Heart left ventricle (tissue), 16 donors: ENCODE measurements around the gene NGFR. TPM values are rescaled to one million over a fixed set of nuclear protein-coding genes. Genes with fewer than 3 reads are reported as not detected.

Experiments used
- ATAC-seq, 4 donors: fragments of 200-7000 bp; cut with Tn5 transposase; one replicate each; pipeline ENCODE4 v1.9.1; 2020 to 2022; ENCODE audit warnings: moderate library complexity in 4 of 4, mild to moderate bottlenecking in 3 of 4, moderate number of reproducible peaks in 1 of 4
- DNase-seq, 5 donors: peaks; one replicate each; pipeline ENCODE4 v3.0.0-alpha.2; 2020
- H3K27ac ChIP-seq, 12 donors: fragments of 200-600 bp; sonication (generic) in 4 of 12; one replicate each; pipeline versions ENCODE4 v1.5.0 to v1.8.0; 2016 to 2022; ENCODE audit warnings: mild to moderate bottlenecking in 2 of 12
- H3K27me3 ChIP-seq, 9 donors: fragments of 200-600 bp; sonication (generic) in 2 of 9; one replicate each; pipeline versions ENCODE4 v1.5.1 to v1.8.0; 2016 to 2022; ENCODE audit warnings: mild to moderate bottlenecking in 3 of 9
- H3K36me3 ChIP-seq, 9 donors: fragments of 200-600 bp; sonication (generic) in 2 of 9; one replicate each; pipeline versions ENCODE4 v1.5.0 to v1.8.0; 2018 to 2022; ENCODE audit warnings: mild to moderate bottlenecking in 2 of 9
- H3K4me1 ChIP-seq, 12 donors: fragments of 200-600 bp; sonication (generic) in 4 of 12; one replicate each; pipeline versions ENCODE4 v1.5.0 to v1.8.0; 2016 to 2022; ENCODE audit warnings: mild to moderate bottlenecking in 3 of 12
- H3K4me3 ChIP-seq, 12 donors: fragments of 200-600 bp; sonication (generic) in 4 of 12; one replicate each; pipeline versions ENCODE4 v1.5.0 to v1.8.0; 2017 to 2022; ENCODE audit warnings: mild to moderate bottlenecking in 9 of 12, moderate library complexity in 4 of 12
- H3K9me3 ChIP-seq, 12 donors: fragments of 200-600 bp; sonication (generic) in 4 of 12; one replicate each; pipeline versions ENCODE4 v1.5.0 to v1.8.0; 2016 to 2022; ENCODE audit warnings: mild to moderate bottlenecking in 1 of 12
- POLR2A ChIP-seq, 2 donors: fragments of 450-650 bp; IDR thresholded peaks; one replicate each; pipeline ENCODE4 v1.6.1; 2017; ENCODE audit warnings: antibody characterized with exemption in 2 of 2, mild to moderate bottlenecking in 2 of 2, moderate library complexity in 2 of 2
- WGBS, 4 donors: extraction: QIAGEN DNeasy Blood & Tissue Kit in 2 of 4; methylation state at CpG; one replicate each; pipeline versions ENCODE4 v1.1.5 to v1.1.7; 2013 to 2018; 5-methylcytosine and 5-hydroxymethylcytosine counted together
- intact Hi-C, 10 donors: fragments of 100-400 bp; cut with DNase I; formaldehyde crosslinking; loops; one replicate each; pipeline versions ENCODE4 v1.11.1 to v1.14.2; 2022
- polyA plus RNA-seq, 2 donors: library from polyadenylated mRNA; stranded (reverse); fragments of 200-250 nt; gene quantifications; one replicate each; pipeline ENCODE4 v1.2.3, GENCODE V29; 2013
- total RNA-seq, 9 donors: library from RNA; depleted of rRNA in 2 of 9; stranded (reverse); fragments of >200 nt in 2 of 9; fragmentation: NEBNext Ultra II Directional in 3 of 9; extraction: Animal tissue kit (Norgen Biotek cat#: 25700) in 3 of 9; gene quantifications; one replicate each; pipeline versions ENCODE4 v1.1.0 to v1.2.4, GENCODE V29; 2016 to 2023
- TF ChIP-seq, protein P1 (sequence below), 12 donors: fragments of 200-600 bp; sonication (generic) in 4 of 12; IDR thresholded peaks; one replicate each; pipeline versions ENCODE4 v1.5.0 to v1.8.0; 2018 to 2022; ENCODE audit warnings: antibody characterized with exemption in 12 of 12, mild to moderate bottlenecking in 5 of 12
- donor health status: ischemic (EF 13 %, LVEDD 7.1; RV severe dilation, severe dysfunction).
- donor health status: healthy with polysubstance abuse.
- donor health status: DM: no; HTN: yes; CAD: no.
- donor health status: DM: no; HTN: no; CAD: no.
- donor health status: ischemic (EF 25% LVEDD 6.9; RV normal size, moderate dysfunction).
- donor health status: ischemic (EF 25% LVEDD 5.7; RV mildly dilated, moderate dysfunction).
- donor health status: healthy.
- donor health status: DM: yes; HTN: yes; CAD: no.
- donor health status: ischemic (EF 35%, LVEDD 5.7; RV mildly dilated, moderate dysfunction).
- donor health status: nonischemic (EF 11% LVEDD 7.7; RV severe dilation, severe dysfunction).
- donor health status: DM: yes; HTN: yes; CAD: no.
- donor health status: PGD.
- donor health status: ischemic (EF 29% LVEDD 5.4; RV normal size, mild dysfunction).
- donor health status: nonischemic (EF 23%, LVEDD 6.1; RV moderate dilation, normal function).

The NGFR gene
- total and polyA plus RNA-seq, 11 donors: 2.3 to 16.8 (median 6.2) TPM

GRCh38 chr17:49521471-49522356 is 26.6 kb downstream of the NGFR start:
- H3K4me3 ChIP-seq: no peak overlapping the region
- no peaks in the 10 kb centered on the region for H3K36me3 ChIP-seq
- DNase-seq: no peak
- H3K27me3 ChIP-seq: peaks cover 0 to 25% (median 0%) of the 10 kb centered on the region in 9 donors
- no peak for TF ChIP-seq POLR2A (IDR thresholded peaks at IDR 0.05)
- TF ChIP-seq, protein P1, sequence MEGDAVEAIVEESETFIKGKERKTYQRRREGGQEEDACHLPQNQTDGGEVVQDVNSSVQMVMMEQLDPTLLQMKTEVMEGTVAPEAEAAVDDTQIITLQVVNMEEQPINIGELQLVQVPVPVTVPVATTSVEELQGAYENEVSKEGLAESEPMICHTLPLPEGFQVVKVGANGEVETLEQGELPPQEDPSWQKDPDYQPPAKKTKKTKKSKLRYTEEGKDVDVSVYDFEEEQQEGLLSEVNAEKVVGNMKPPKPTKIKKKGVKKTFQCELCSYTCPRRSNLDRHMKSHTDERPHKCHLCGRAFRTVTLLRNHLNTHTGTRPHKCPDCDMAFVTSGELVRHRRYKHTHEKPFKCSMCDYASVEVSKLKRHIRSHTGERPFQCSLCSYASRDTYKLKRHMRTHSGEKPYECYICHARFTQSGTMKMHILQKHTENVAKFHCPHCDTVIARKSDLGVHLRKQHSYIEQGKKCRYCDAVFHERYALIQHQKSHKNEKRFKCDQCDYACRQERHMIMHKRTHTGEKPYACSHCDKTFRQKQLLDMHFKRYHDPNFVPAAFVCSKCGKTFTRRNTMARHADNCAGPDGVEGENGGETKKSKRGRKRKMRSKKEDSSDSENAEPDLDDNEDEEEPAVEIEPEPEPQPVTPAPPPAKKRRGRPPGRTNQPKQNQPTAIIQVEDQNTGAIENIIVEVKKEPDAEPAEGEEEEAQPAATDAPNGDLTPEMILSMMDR (IDR thresholded peaks at IDR 0.05): no peak
- 62 to 84% (median 74%) methylated on average over 15 of the region's 15 CpGs for WGBS, 4 donors
- ATAC-seq: peak in 1 of 4 donors; percentile 16
- peak overlapping the region in 2 of 12 donors; percentile 2 to 6 for H3K27ac ChIP-seq
- no peaks in the 10 kb centered on the region for H3K9me3 ChIP-seq
- intact Hi-C loops: no loop called here
- peaks cover 0 to 42% (median 5%) of the 10 kb centered on the region in 12 donors for H3K4me1 ChIP-seq

DNA sequence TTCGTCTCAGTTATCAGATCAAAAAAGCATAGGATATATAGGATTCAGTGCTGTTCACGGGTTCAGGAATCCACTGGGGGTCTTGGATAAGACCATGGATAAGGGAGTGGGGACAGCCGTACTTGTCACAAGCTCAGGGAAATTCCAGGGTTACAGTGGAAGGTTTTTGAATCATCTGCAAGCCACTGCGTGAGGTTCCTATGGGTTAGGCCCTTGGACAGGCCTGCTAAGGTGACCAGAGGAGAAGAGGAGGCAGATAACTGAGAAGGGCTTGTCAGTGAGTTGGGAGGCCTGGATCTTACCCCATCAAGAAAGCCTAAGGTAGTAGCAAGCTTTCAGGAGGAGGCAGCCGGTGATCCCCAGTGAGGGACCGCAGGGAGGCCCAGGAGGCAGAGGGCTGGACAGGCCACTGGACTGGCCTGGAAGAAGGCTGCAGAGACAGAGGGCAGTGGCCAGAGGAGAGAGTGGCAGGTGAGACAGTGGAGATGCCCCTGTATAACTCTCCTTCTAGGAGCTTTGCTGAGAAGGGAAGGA is 27.3 kb downstream of the NGFR start:
- Histone ChIP-seq H3K36me3 (no peaks in the 10 kb centered on the region), H3K9me3 (no peaks in the 10 kb centered on the region), H3K4me1 (peaks cover 0 to 43% (median 4%) of the 10 kb centered on the region in 12 donors), H3K27ac (no peak overlapping the region), H3K4me3 (no peak overlapping the region), H3K27me3 (peaks cover 0 to 31% (median 0%) of the 10 kb centered on the region in 9 donors)
- WGBS, 4 donors: 83 to 89% (median 85%) methylated on average over 6 of the region's 6 CpGs
- ATAC-seq (no peak), DNase-seq (no peak)
- TF ChIP-seq, protein P1 (IDR thresholded peaks at IDR 0.05): no peak
- TF ChIP-seq POLR2A (IDR thresholded peaks at IDR 0.05): no peak
- intact Hi-C loops: no loop called here

DNA sequence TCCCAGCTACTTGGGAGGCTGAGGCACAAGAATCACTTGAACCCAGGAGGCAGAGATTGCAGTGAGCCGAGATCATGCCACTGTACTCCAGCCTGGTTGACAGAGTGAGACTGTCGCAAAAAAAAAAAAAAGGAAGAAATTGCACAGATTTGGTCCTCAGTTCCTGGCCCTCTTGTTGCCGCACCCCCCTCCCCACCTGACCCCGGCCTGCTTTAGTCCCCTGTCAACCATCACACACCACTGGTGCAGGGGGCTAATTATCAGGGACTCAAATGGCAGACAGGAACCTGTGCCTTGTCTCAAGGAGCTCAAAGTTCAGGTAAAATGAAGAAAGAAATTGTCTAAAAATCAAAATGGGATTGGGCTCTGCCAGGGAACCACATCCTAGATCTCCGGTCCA is 28.1 kb downstream of the NGFR start:
- Histone ChIP-seq H3K36me3 (no peaks in the 10 kb centered on the region), H3K27ac (no peak overlapping the region), H3K4me1 (peaks cover 0 to 43% (median 4%) of the 10 kb centered on the region in 12 donors), H3K4me3 (no peak overlapping the region), H3K9me3 (no peaks in the 10 kb centered on the region), H3K27me3 (peaks cover 0 to 38% (median 0%) of the 10 kb centered on the region in 9 donors)
- ATAC-seq: no peak
- intact Hi-C loops: no loop called here
- no peak for DNase-seq
- TF ChIP-seq, protein P1 (IDR thresholded peaks at IDR 0.05): no peak
- no peak for TF ChIP-seq POLR2A (IDR thresholded peaks at IDR 0.05)
- WGBS, 4 donors: 84 to 88% (median 87%) methylated on average over 5 of the region's 5 CpGs

GRCh38 chr17:49523706-49524472 is 28.8 kb downstream of the NGFR start:
- Histone ChIP-seq H3K4me3 (no peak overlapping the region), H3K36me3 (no peaks in the 10 kb centered on the region), H3K4me1 (peaks cover 0 to 43% (median 4%) of the 10 kb centered on the region in 12 donors), H3K9me3 (no peaks in the 10 kb centered on the region), H3K27ac (no peak overlapping the region), H3K27me3 (peaks cover 0 to 42% (median 0%) of the 10 kb centered on the region in 9 donors)
- ATAC-seq (no peak), DNase-seq (no peak)
- intact Hi-C loops: no loop called here
- 78 to 81% (median 79%) methylated on average over 4 to 11 of the region's 11 CpGs for WGBS, 4 donors
- no peak for TF ChIP-seq POLR2A (IDR thresholded peaks at IDR 0.05)
- TF ChIP-seq, protein P1 (IDR thresholded peaks at IDR 0.05): no peak
